Activated T-cell treated with anti-CD3 and anti-CD28 coated beads, Interleukin-2, amount 50 U/mL, for 72 hours (primary cell): ENCODE data around the gene ZNF75A. TPM values are rescaled to one million over a fixed set of nuclear protein-coding genes. Genes with fewer than 3 reads are reported as not detected.

Experiments used
- ATAC-seq, 2 donors: fragments of 150-1000 bp; cut with Tn5 transposase; replicated peaks in 1 of 2; 2 replicates each; pipeline ENCODE4 v1.10.0; 2021; ENCODE audit warnings: moderate library complexity in 2 of 2, mild to moderate bottlenecking in 1 of 2
- DNase-seq, 2 donors: peaks; one replicate each; pipeline ENCODE4 v3.0.0; 2021 to 2022; ENCODE audit warnings: mixed read lengths in 1 of 2
- H3K27ac Mint-ChIP-seq: one replicate; pipeline ENCODE4 v1.8.0; 2022; ENCODE audit warnings: mild to moderate bottlenecking, moderate library complexity, mixed read lengths
- H3K27me3 Mint-ChIP-seq: one replicate; pipeline ENCODE4 v1.8.0; 2022; ENCODE audit warnings: low read depth, mixed read lengths
- H3K36me3 Mint-ChIP-seq, 2 donors: one replicate each; pipeline ENCODE4 v1.8.0; 2022; ENCODE audit warnings: mixed read lengths in 2 of 2, mild to moderate bottlenecking in 1 of 2; ENCODE audit not compliant: insufficient read depth in 2 of 2
- H3K4me1 Mint-ChIP-seq: one replicate; pipeline ENCODE4 v1.8.0; 2022; ENCODE audit warnings: low read depth, mixed read lengths
- H3K4me3 Mint-ChIP-seq, 2 donors: one replicate each; pipeline ENCODE4 v1.8.0; 2022; ENCODE audit warnings: mild to moderate bottlenecking in 2 of 2, mixed read lengths in 2 of 2, moderate library complexity in 2 of 2
- H3K9me3 Mint-ChIP-seq, 2 donors: one replicate each; pipeline ENCODE4 v1.8.0; 2022; ENCODE audit warnings: mixed read lengths in 2 of 2
- total RNA-seq, 2 donors: library from RNA; stranded (reverse); gene quantifications; one replicate each; pipeline ENCODE4 v1.2.3, GENCODE V29; 2022

The ZNF75A gene
- total RNA-seq, 2 donors from 2014 or later: 28.3 to 40.4 TPM

GRCh38 chr16:3306078-3306477, 781 bp downstream of the ZNF75A start:
- peak overlapping the region; percentile 82 to 91 for H3K4me3 Mint-ChIP-seq
- peak overlapping the region; percentile 60 for H3K27ac Mint-ChIP-seq
- ATAC-seq (no peak), DNase-seq (no peak)
- peaks cover 21% of the 10 kb centered on the region for H3K4me1 Mint-ChIP-seq
- H3K9me3 Mint-ChIP-seq: peaks cover 15 to 25% of the 10 kb centered on the region in 2 donors
- H3K27me3 Mint-ChIP-seq: no peaks in the 10 kb centered on the region
- peaks cover 35 to 68% of the 10 kb centered on the region in 2 donors for H3K36me3 Mint-ChIP-seq

- Mint-ChIP-seq H3K9me3 (peaks cover 22 to 46% of the 10 kb centered on the region in 2 donors), H3K4me3 (no peak overlapping the region), H3K4me1 (peaks cover 5% of the 10 kb centered on the region), H3K36me3 (peaks cover 58 to 89% of the 10 kb centered on the region in 2 donors), H3K27ac (no peak overlapping the region), H3K27me3 (no peaks in the 10 kb centered on the region)
- ATAC-seq (no peak), DNase-seq (no peak)
Measured at GRCh38 chr16:3311496-3311895, 6.2 kb downstream of the ZNF75A start.

GRCh38 chr16:3317315-3317999, 12.2 kb downstream of the ZNF75A start:
- peaks cover 70 to 77% of the 10 kb centered on the region in 2 donors for H3K36me3 Mint-ChIP-seq
- DNase-seq: no peak
- H3K27me3 Mint-ChIP-seq: no peaks in the 10 kb centered on the region
- peaks cover 33 to 64% of the 10 kb centered on the region in 2 donors for H3K9me3 Mint-ChIP-seq
- no peak for ATAC-seq
- no peaks in the 10 kb centered on the region for H3K4me1 Mint-ChIP-seq
- no peak overlapping the region for H3K4me3 Mint-ChIP-seq
- H3K27ac Mint-ChIP-seq: no peak overlapping the region

- Mint-ChIP-seq H3K4me3 (no peak overlapping the region), H3K36me3 (peaks cover 43 to 44% of the 10 kb centered on the region in 2 donors), H3K27ac (no peak overlapping the region), H3K27me3 (no peaks in the 10 kb centered on the region), H3K9me3 (peaks cover 27 to 42% of the 10 kb centered on the region in 2 donors), H3K4me1 (no peaks in the 10 kb centered on the region)
- no peak for ATAC-seq
- no peak for DNase-seq
Measured at GRCh38 chr16:3321816-3322215, 16.5 kb downstream of the ZNF75A start.

- H3K4me1 Mint-ChIP-seq: no peaks in the 10 kb centered on the region
- H3K27ac Mint-ChIP-seq: no peak overlapping the region
- no peak overlapping the region for H3K4me3 Mint-ChIP-seq
Measured at GRCh38 chr16:3327514-3327913, 22.2 kb downstream of the ZNF75A start.

GRCh38 chr16:3328104-3328503, 22.8 kb downstream of the ZNF75A start:
- H3K36me3 Mint-ChIP-seq: peaks cover 1 to 7% of the 10 kb centered on the region in 2 donors
- peaks cover 3 to 15% of the 10 kb centered on the region in 2 donors for H3K9me3 Mint-ChIP-seq

More at GRCh38 chr16:3327514-3327913, 22.2 kb downstream of the ZNF75A start:
- Mint-ChIP-seq H3K36me3 (peaks cover 6 to 7% of the 10 kb centered on the region in 2 donors), H3K27me3 (no peaks in the 10 kb centered on the region), H3K9me3 (peaks cover 8 to 17% of the 10 kb centered on the region in 2 donors)
- DNase-seq: no peak
- ATAC-seq: no peak

GRCh38 chr16:3328643-3329042, 23.3 kb downstream of the ZNF75A start:
- DNase-seq (no peak), ATAC-seq (no peak)
- Mint-ChIP-seq H3K4me3 (no peak overlapping the region), H3K36me3 (peaks cover 0 to 6% of the 10 kb centered on the region in 2 donors), H3K9me3 (peaks cover 3 to 16% of the 10 kb centered on the region in 2 donors), H3K27me3 (no peaks in the 10 kb centered on the region), H3K27ac (no peak overlapping the region), H3K4me1 (no peaks in the 10 kb centered on the region)

More at GRCh38 chr16:3328104-3328503, 22.8 kb downstream of the ZNF75A start:
- ATAC-seq: no peak
- Mint-ChIP-seq H3K27ac (no peak overlapping the region), H3K4me3 (no peak overlapping the region), H3K27me3 (no peaks in the 10 kb centered on the region), H3K4me1 (no peaks in the 10 kb centered on the region)
- DNase-seq: no peak

GRCh38 chr16:3346041-3346440, 40.7 kb downstream of the ZNF75A start:
- Mint-ChIP-seq H3K27me3 (no peaks in the 10 kb centered on the region), H3K4me1 (no peaks in the 10 kb centered on the region), H3K27ac (no peak overlapping the region), H3K9me3 (peaks cover 0 to 1% of the 10 kb centered on the region in 2 donors), H3K36me3 (no peaks in the 10 kb centered on the region), H3K4me3 (no peak overlapping the region)
- ATAC-seq (no peak), DNase-seq (no peak)

GRCh38 chr16:3347586-3347985, 42.3 kb downstream of the ZNF75A start:
- ATAC-seq: no peak
- H3K36me3 Mint-ChIP-seq: no peaks in the 10 kb centered on the region
- no peak for DNase-seq
- H3K27ac Mint-ChIP-seq: no peak overlapping the region
- no peak overlapping the region for H3K4me3 Mint-ChIP-seq
- no peaks in the 10 kb centered on the region for H3K4me1 Mint-ChIP-seq
- peaks cover 0 to 1% of the 10 kb centered on the region in 2 donors for H3K9me3 Mint-ChIP-seq
- H3K27me3 Mint-ChIP-seq: no peaks in the 10 kb centered on the region

GRCh38 chr16:3348547-3349167, 43.4 kb downstream of the ZNF75A start:
- no peaks in the 10 kb centered on the region for H3K4me1 Mint-ChIP-seq
- H3K27ac Mint-ChIP-seq: no peak overlapping the region
- peaks cover 0 to 2% of the 10 kb centered on the region in 2 donors for H3K9me3 Mint-ChIP-seq
- H3K4me3 Mint-ChIP-seq: no peak overlapping the region
- no peaks in the 10 kb centered on the region for H3K36me3 Mint-ChIP-seq
- DNase-seq (no peak), ATAC-seq (no peak)
- H3K27me3 Mint-ChIP-seq: no peaks in the 10 kb centered on the region

- H3K27me3 Mint-ChIP-seq: no peaks in the 10 kb centered on the region
- H3K4me3 Mint-ChIP-seq: no peak overlapping the region
- no peaks in the 10 kb centered on the region for H3K36me3 Mint-ChIP-seq
- no peaks in the 10 kb centered on the region for H3K4me1 Mint-ChIP-seq
- ATAC-seq (no peak), DNase-seq (no peak)
- H3K9me3 Mint-ChIP-seq: peaks cover 0 to 2% of the 10 kb centered on the region in 2 donors
- H3K27ac Mint-ChIP-seq: no peak overlapping the region
Measured at GRCh38 chr16:3349175-3349574, 43.9 kb downstream of the ZNF75A start.

- no peaks in the 10 kb centered on the region for H3K4me1 Mint-ChIP-seq
- DNase-seq (no peak), ATAC-seq (no peak)
- H3K9me3 Mint-ChIP-seq: peaks cover 7 to 10% of the 10 kb centered on the region in 2 donors
- H3K4me3 Mint-ChIP-seq: no peak within 1 kb of the TSS
- peaks cover 5 to 6% of the 10 kb centered on the region in 2 donors for H3K36me3 Mint-ChIP-seq
- H3K27me3 Mint-ChIP-seq: peaks cover 7% of the 10 kb centered on the region
- H3K27ac Mint-ChIP-seq: no peak within 1 kb of the TSS
Measured at GRCh38 chr16:3355589-3355988, 50.3 kb downstream of the ZNF75A start, which contains the start of gene OR2C1. Gene OR2C1, plus strand, starts transcription at chr16:3355889. Its CDS starts 52 bp downstream, at chr16:3355941.

- H3K36me3 Mint-ChIP-seq: peaks cover 5 to 7% of the 10 kb centered on the region in 2 donors
- H3K27me3 Mint-ChIP-seq: peaks cover 9% of the 10 kb centered on the region
- no peaks in the 10 kb centered on the region for H3K4me1 Mint-ChIP-seq
- no peak for DNase-seq
- H3K27ac Mint-ChIP-seq: no peak overlapping the region
- ATAC-seq: no peak
- H3K4me3 Mint-ChIP-seq: no peak overlapping the region
- peaks cover 9 to 10% of the 10 kb centered on the region in 2 donors for H3K9me3 Mint-ChIP-seq
Measured at GRCh38 chr16:3356118-3356517, 50.8 kb downstream of the ZNF75A start.
